Astrocyte of the spinal cord (primary cell): ENCODE results near the gene KCNQ1.

Experiments
- DNase-seq: peaks from one replicate; pipeline ENCODE4 v3.0.0; 2011; ENCODE audit warnings: low read depth, low spot score
- H3K4me3 ChIP-seq: 2 replicates; pipeline ENCODE4 v1.5.1; 2011; ENCODE audit warnings: low read depth, mild to moderate bottlenecking, low read length, moderate library complexity
- CTCF ChIP-seq: IDR thresholded peaks from 2 replicates; pipeline ENCODE4 v1.5.1; 2012; ENCODE audit warnings: low read depth, mild to moderate bottlenecking, low read length, inconsistent platforms
- in situ Hi-C: cut with HindIII; loops from 2 replicates; pipeline ENCODE4 v1.10.0; 2017; ENCODE audit warnings: low sequenced_read_pairs

The KCNQ1 gene

DNA sequence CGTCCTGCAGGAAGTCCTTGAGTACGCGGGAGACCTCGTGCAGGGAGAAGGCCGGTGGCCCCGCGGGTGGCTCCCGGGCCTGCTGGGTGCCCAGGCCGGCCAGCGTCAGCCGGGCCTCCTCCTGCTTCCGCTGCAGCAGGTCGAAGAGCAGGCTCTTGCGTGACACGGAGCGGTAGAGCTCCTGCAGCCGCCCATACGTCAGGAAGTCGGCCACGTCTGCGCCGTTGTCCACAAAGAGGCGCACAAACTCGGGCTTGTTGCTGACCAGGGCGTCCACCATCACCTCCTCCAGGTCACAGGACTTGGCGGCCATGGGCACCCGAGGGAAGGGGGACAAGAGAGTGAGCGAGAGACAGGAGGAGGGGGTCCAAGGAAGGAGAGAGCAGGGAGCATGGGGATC is 29.6 kb upstream of the KCNQ1 start:
- TF ChIP-seq CTCF, result no peak
- H3K4me3 ChIP-seq, result no peak overlapping the region
- in situ Hi-C loops, result no loop called here
- DNase-seq, result no peak

- DNase-seq, result no peak
- in situ Hi-C loops, result no loop called here
- TF ChIP-seq CTCF, result peak; percentile 2
Observed at GRCh38 chr11:2415601-2416380, 29.0 kb upstream of the KCNQ1 start.

DNA sequence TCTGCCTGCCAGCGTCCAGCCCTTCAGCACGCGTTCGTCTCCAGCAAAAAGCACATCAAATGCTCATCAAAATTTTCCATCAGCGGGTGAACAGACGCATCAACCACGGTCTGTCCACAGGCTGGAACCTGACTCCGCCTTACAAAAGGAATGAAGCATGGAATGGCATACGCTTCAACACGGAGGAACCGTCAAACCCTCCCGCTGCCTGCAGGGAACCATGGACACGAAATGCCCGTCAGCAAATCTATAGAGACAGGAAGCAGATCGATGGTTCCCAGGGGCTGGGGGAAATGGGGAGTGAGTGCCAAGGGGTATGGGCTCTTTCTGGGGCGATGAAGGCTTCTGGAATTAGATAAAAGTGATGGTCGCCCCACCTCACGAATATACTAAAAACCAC is 28.0 kb upstream of the KCNQ1 start:
- in situ Hi-C loops, result no loop called here
- H3K4me3 ChIP-seq, result no peak overlapping the region
- no peak for TF ChIP-seq CTCF
- DNase-seq, result no peak

More at GRCh38 chr11:2415601-2416380, 29.0 kb upstream of the KCNQ1 start:
- no peak overlapping the region for H3K4me3 ChIP-seq

- TF ChIP-seq CTCF, result no peak
- DNase-seq, result no peak
- no peak overlapping the region for H3K4me3 ChIP-seq
- in situ Hi-C loops, result no loop called here
Observed at GRCh38 chr11:2417856-2418692, 26.7 kb upstream of the KCNQ1 start.

DNA sequence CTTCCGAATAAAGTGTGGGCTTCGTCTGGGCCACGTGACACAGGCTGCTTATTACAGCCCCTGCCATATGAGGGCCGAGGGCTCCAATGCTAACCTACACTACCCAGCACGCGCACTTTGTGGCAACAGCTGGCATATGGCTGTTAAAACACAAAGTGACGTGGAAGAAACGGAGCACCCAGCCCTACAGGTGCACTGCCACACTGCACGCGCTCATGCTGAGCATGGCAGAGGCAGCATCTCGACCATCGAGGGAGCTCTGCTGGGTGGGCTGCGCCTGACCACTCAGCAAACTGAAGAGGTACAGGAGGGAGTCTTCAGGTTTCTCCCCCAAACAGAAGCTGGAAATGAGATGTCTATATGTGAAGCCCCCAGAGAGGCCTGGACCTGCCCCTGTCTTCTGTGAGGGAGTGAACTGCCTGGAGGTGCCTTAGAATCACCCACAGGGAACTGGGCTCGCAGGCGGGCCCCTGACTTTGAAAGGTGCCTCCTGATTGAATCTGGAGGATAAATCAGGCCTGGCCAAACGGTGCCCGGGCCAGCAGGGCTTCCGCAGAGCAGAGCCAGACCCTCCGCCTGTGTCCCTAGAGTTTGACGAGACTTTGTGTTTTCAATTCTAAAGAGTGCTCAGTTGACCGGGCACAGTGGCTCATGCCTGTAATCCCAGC is 26.0 kb upstream of the KCNQ1 start:
- no peak for DNase-seq
- TF ChIP-seq CTCF, result no peak
- in situ Hi-C loops, result no loop called here
- no peak overlapping the region for H3K4me3 ChIP-seq

GRCh38 chr11:2419638-2420501 is 24.9 kb upstream of the KCNQ1 start:
- TF ChIP-seq CTCF, result peak; percentile 91
- peak; percentile 80 for DNase-seq
- in situ Hi-C loops, result no loop called here
- H3K4me3 ChIP-seq, result no peak overlapping the region
